Activated CD8-positive, alpha-beta memory T cell treated with anti-CD3 and anti-CD28 coated beads for 36 hours (primary cell): ENCODE data around the gene GPR157. TPM values are rescaled to one million over a fixed set of nuclear protein-coding genes. Genes with fewer than 3 reads are reported as not detected.

ENCODE experiments used
- CTCF ChIA-PET: fragments of 350-600 bp; sonication (Branson Sonifier 250); formaldehyde crosslinking; loops from one replicate; lab custom pipeline; 2021; ENCODE audit warnings: antibody characterized with exemption; lab: Charles Lee
- POLR2A ChIA-PET: fragments of 350-600 bp; sonication (Branson Sonifier 250); formaldehyde crosslinking; loops from one replicate; lab custom pipeline; 2021; ENCODE audit warnings: antibody characterized with exemption; lab: Charles Lee
- total RNA-seq, 2 experiments: library from RNA; stranded (reverse); gene quantifications; one replicate each; pipeline ENCODE4 v1.2.3, GENCODE V29; 2021

The GPR157 gene
- total RNA-seq, 2 experiments from 2014 or later, result 1.9 to 3.2 TPM

DNA sequence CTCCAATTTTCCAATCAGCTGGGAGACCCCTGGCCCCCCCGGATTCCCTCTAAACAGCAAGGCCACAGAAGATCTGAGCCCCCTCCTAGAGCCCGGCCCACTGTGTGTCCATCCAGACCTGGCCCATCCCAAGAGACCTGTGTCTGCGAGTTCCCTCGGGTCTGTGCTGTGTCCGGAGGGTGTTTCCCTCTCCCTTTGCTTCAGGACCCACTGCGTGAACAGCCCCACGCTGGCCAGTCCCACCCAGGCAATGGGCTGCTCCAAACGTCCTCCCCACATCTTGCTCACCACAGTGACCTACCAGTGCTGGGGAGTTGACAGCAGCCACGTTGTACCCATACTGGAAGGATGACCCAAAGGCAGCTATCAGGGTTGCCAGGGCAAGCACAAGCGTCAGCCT is 71.1 kb downstream of the GPR157 start:
- ChIA-PET POLR2A (no interaction called here), CTCF (interaction anchor here (0.7 kb wide), 1 partner anchor 1581 kb away, joined by 3 read pairs; no protein-coding TSS in a partner anchor)

- CTCF ChIA-PET, result no interaction called here
- POLR2A ChIA-PET, result no interaction called here
Observed at GRCh38 chr1:9052272-9053049, 76.4 kb downstream of the GPR157 start.

- ChIA-PET POLR2A (no interaction called here), CTCF (no interaction called here)
Observed at GRCh38 chr1:9051379-9051778, 77.5 kb downstream of the GPR157 start.

GRCh38 chr1:9050803-9051202 is 78.1 kb downstream of the GPR157 start:
- CTCF ChIA-PET, result no interaction called here
- POLR2A ChIA-PET, result no interaction called here

Other genes with a start within 250 kb of the GPR157 start
- gene CA6, start 183.2 kb downstream of the GPR157 start, total RNA-seq, result 1 to 10 TPM; 2.3 to 2.5 TPM
- gene SLC2A7, start 102.7 kb downstream of the GPR157 start, total RNA-seq, result not detected
- not detected for gene SLC2A5, start 59.5 kb downstream of the GPR157 start, total RNA-seq
- 1 to 10 TPM; 6.5 to 7.1 TPM for gene H6PD, start 105.7 kb upstream of the GPR157 start, total RNA-seq
- under 1 TPM; 0.40 to 0.44 TPM for gene SPSB1, start 163.8 kb upstream of the GPR157 start, total RNA-seq